ENCODE data around the gene PHB1.

PHB1 gene

GRCh38 chr17:49414271-49414621, 436 bp downstream of the PHB1 start:
- FAIRE-seq (no peak), DNase-seq (ENCODE audit: insufficient read length, low spot score) (no peak)
- no peak for TF ChIP-seq CTCF (IDR thresholded peaks at IDR 0.05; ENCODE audit: insufficient read depth, missing control alignments)

GRCh38 chr17:49409066-49409465, 5.6 kb downstream of the PHB1 start:
- DNase-seq (ENCODE audit: insufficient read length, low spot score) = no peak
- TF ChIP-seq CTCF (IDR thresholded peaks at IDR 0.05; ENCODE audit: insufficient read depth, missing control alignments) = no peak
- FAIRE-seq = no peak

GRCh38 chr17:49407981-49408501, 6.6 kb downstream of the PHB1 start:
- TF ChIP-seq CTCF (IDR thresholded peaks at IDR 0.05; ENCODE audit: insufficient read depth, missing control alignments) = peak; percentile 76
- FAIRE-seq = no peak
- DNase-seq (ENCODE audit: insufficient read length, low spot score) = peak; percentile 78

GRCh38 chr17:49407086-49407485, 7.6 kb downstream of the PHB1 start:
- DNase-seq (ENCODE audit: insufficient read length, low spot score) (no peak), FAIRE-seq (no peak)
- no peak for TF ChIP-seq CTCF (IDR thresholded peaks at IDR 0.05; ENCODE audit: insufficient read depth, missing control alignments)

GRCh38 chr17:49406421-49407061, 8.1 kb downstream of the PHB1 start:
- DNase-seq (ENCODE audit: insufficient read length, low spot score) (no peak), FAIRE-seq (no peak)
- TF ChIP-seq CTCF (IDR thresholded peaks at IDR 0.05; ENCODE audit: insufficient read depth, missing control alignments) = no peak

GRCh38 chr17:49404906-49405305, 9.8 kb downstream of the PHB1 start:
- TF ChIP-seq CTCF (IDR thresholded peaks at IDR 0.05; ENCODE audit: insufficient read depth, missing control alignments) = no peak
- no peak for FAIRE-seq

GRCh38 chr17:49404361-49404760, 10.3 kb downstream of the PHB1 start:
- no peak for FAIRE-seq
- no peak for DNase-seq (ENCODE audit: insufficient read length, low spot score)
- no peak for TF ChIP-seq CTCF (IDR thresholded peaks at IDR 0.05; ENCODE audit: insufficient read depth, missing control alignments)

More at GRCh38 chr17:49404906-49405305, 9.8 kb downstream of the PHB1 start:
- DNase-seq (ENCODE audit: insufficient read length, low spot score) = no peak

Data from D721Med (cell line).